ACHN (cell line): Measurements from ENCODE around the gene ROR2.

Source experiments
- DNase-seq: peaks from one replicate; pipeline ENCODE4 v3.0.0-alpha.2; 2015
- in situ Hi-C: cut with HindIII; loops from 2 replicates; pipeline ENCODE4 v1.10.0; 2017; ENCODE audit warnings: low sequenced_read_pairs, low pct_ligation_motif_present, low pct_unique_long_range_greater_than_20kb

The ROR2 gene

GRCh38 chr9:91751922-91752321, 198.1 kb downstream of the ROR2 start:
- in situ Hi-C loops, result no loop called here
- no peak for DNase-seq

GRCh38 chr9:91750343-91750742, 199.7 kb downstream of the ROR2 start:
- no peak for DNase-seq

GRCh38 chr9:91746904-91747303, 203.1 kb downstream of the ROR2 start:
- no peak for DNase-seq
- in situ Hi-C loops, result no loop called here

More at GRCh38 chr9:91750343-91750742, 199.7 kb downstream of the ROR2 start:
- in situ Hi-C loops, result no loop called here

- DNase-seq, result no peak
- in situ Hi-C loops, result no loop called here
Observed at GRCh38 chr9:91746357-91746756, 203.7 kb downstream of the ROR2 start.

GRCh38 chr9:91744114-91744513, 205.9 kb downstream of the ROR2 start:
- in situ Hi-C loops, result no loop called here

GRCh38 chr9:91741522-91741921, 208.5 kb downstream of the ROR2 start:
- in situ Hi-C loops, result no loop called here
- DNase-seq, result no peak

More at GRCh38 chr9:91744114-91744513, 205.9 kb downstream of the ROR2 start:
- no peak for DNase-seq

- DNase-seq, result peak; percentile 23
- in situ Hi-C loops, result no loop called here
Observed at GRCh38 chr9:91740701-91741100, 209.3 kb downstream of the ROR2 start.

GRCh38 chr9:91736898-91737601, 213.0 kb downstream of the ROR2 start:
- DNase-seq, result no peak

GRCh38 chr9:91736311-91736710, 213.7 kb downstream of the ROR2 start:
- in situ Hi-C loops, result no loop called here
- DNase-seq, result no peak

More at GRCh38 chr9:91736898-91737601, 213.0 kb downstream of the ROR2 start:
- in situ Hi-C loops, result no loop called here

- in situ Hi-C loops, result no loop called here
- no peak for DNase-seq
Observed at GRCh38 chr9:91735049-91735448, 215.0 kb downstream of the ROR2 start.

GRCh38 chr9:91734371-91734981, 215.6 kb downstream of the ROR2 start:
- peak; percentile 41 for DNase-seq
- in situ Hi-C loops, result no loop called here

GRCh38 chr9:91733006-91733624, 216.9 kb downstream of the ROR2 start:
- in situ Hi-C loops, result no loop called here
- no peak for DNase-seq

- DNase-seq, result no peak
- in situ Hi-C loops, result no loop called here
Observed at GRCh38 chr9:91732187-91733005, 217.6 kb downstream of the ROR2 start.

- DNase-seq, result no peak
- in situ Hi-C loops, result no loop called here
Observed at GRCh38 chr9:91730806-91731205, 219.2 kb downstream of the ROR2 start.

GRCh38 chr9:91729558-91729842, 220.5 kb downstream of the ROR2 start:
- DNase-seq, result no peak
- in situ Hi-C loops, result no loop called here

GRCh38 chr9:91727972-91728371, 222.1 kb downstream of the ROR2 start:
- DNase-seq, result no peak
- in situ Hi-C loops, result no loop called here

- in situ Hi-C loops, result no loop called here
- DNase-seq, result peak; percentile 50
Observed at GRCh38 chr9:91727316-91727861, 222.6 kb downstream of the ROR2 start.

- in situ Hi-C loops, result no loop called here
- no peak for DNase-seq
Observed at GRCh38 chr9:91726406-91727100, 223.5 kb downstream of the ROR2 start.
